H1 (cell line): Measurements from ENCODE around the gene HPD. TPM values are rescaled to one million over a fixed set of nuclear protein-coding genes. Genes with fewer than 3 reads are reported as not detected.
"Not testable (repeated sequence)": the region's sequence is repeated elsewhere in the genome, so short reads cannot be mapped to it uniquely, and the experiment has no call there.

Experiments
- CTCF ChIA-PET: fragments of 300-600 bp; sonication (Branson Sonifier 250); formaldehyde crosslinking; loops from one replicate; lab custom pipeline; 2021; ENCODE audit not compliant: partially characterized antibody; lab: Charles Lee
- POLR2A ChIA-PET: fragments of 300-600 bp; sonication (Branson Sonifier 250); formaldehyde crosslinking; loops from one replicate; lab custom pipeline; 2021; ENCODE audit warnings: inconsistent platforms; ENCODE audit not compliant: partially characterized antibody; lab: Charles Lee
- DNase-seq, 2 experiments: peaks; one replicate each; pipeline versions ENCODE4 v3.0.0 to v3.0.0-alpha.2; 2010 to 2022; ENCODE audit warnings: low spot score in 2 of 2, low read depth in 1 of 2, mixed read lengths in 1 of 2
- FAIRE-seq: peaks from 2 replicates; lab custom pipeline; 2011; peaks lifted over from hg19 to GRCh38; lab: Jason Lieb, UNC
- H2AFZ ChIP-seq: 2 replicates; pipeline ENCODE4 v1.8.1; 2012; ENCODE audit warnings: low read length, inconsistent platforms
- H2AK5ac ChIP-seq: 2 replicates; pipeline ENCODE4 v1.6.1; 2013; ENCODE audit warnings: low read depth, low read length
- H2BK120ac ChIP-seq: replicated peaks from 2 replicates; pipeline ENCODE3; 2013; ENCODE audit warnings: low read depth, low read length, inconsistent platforms
- H2BK12ac ChIP-seq: 2 replicates; pipeline ENCODE4 v1.6.1; 2013; ENCODE audit warnings: low read depth, low read length
- H2BK15ac ChIP-seq: 2 replicates; pipeline ENCODE4 v1.6.1; 2013; ENCODE audit warnings: low read length
- H2BK20ac ChIP-seq: 2 replicates; pipeline ENCODE4 v1.6.1; 2013; ENCODE audit warnings: low read length
- H2BK5ac ChIP-seq: 2 replicates; pipeline ENCODE4 v1.6.1; 2013; ENCODE audit warnings: low read depth, low read length
- H3K14ac ChIP-seq: 2 replicates; pipeline ENCODE4 v1.6.1; 2013; ENCODE audit warnings: inconsistent platforms; ENCODE audit not compliant: insufficient read length
- H3K18ac ChIP-seq: 2 replicates; pipeline ENCODE4 v1.6.1; 2013; ENCODE audit warnings: low read length; ENCODE audit errors: extremely low read depth
- H3K23ac ChIP-seq: 2 replicates; pipeline ENCODE4 v1.6.1; 2013; ENCODE audit warnings: inconsistent platforms; ENCODE audit not compliant: insufficient read length
- H3K23me2 ChIP-seq: 2 replicates; pipeline ENCODE4 v1.6.1; 2013; ENCODE audit warnings: low read depth, low read length
- H3K27ac ChIP-seq: 2 replicates; pipeline ENCODE4 v1.6.1; 2011; ENCODE audit warnings: low read depth, low read length, inconsistent platforms
- H3K27me3 ChIP-seq, 4 experiments: replicated peaks in 1 of 4; 1 replicate in 1 of 4; 2 replicates in 3 of 4; pipeline versions ENCODE4 v1.6.1 to v1.8.1; 2011 to 2013; ENCODE audit warnings: low read length in 3 of 4, mild to moderate bottlenecking in 3 of 4, inconsistent platforms in 2 of 4, mixed read lengths in 2 of 4, moderate library complexity in 1 of 4; ENCODE audit not compliant: control insufficient read depth in 3 of 4, insufficient read depth in 3 of 4; ENCODE audit errors: extremely low read depth in 1 of 4
- H3K36me3 ChIP-seq, 4 experiments: 2 replicates each; pipeline versions ENCODE4 v1.6.1 to v1.8.1; 2011 to 2013; ENCODE audit warnings: mild to moderate bottlenecking in 4 of 4, low read length in 3 of 4, moderate library complexity in 2 of 4, control low read depth in 1 of 4, inconsistent platforms in 1 of 4; ENCODE audit not compliant: insufficient read depth in 4 of 4, control insufficient read depth in 2 of 4
- H3K4ac ChIP-seq: replicated peaks from 2 replicates; pipeline ENCODE3; 2013; ENCODE audit warnings: low read length, low read depth, mixed read lengths, inconsistent platforms; ENCODE audit not compliant: insufficient read length
- H3K4me1 ChIP-seq, 4 experiments: replicated peaks in 1 of 4; 1 replicate in 1 of 4; 2 replicates in 3 of 4; pipeline versions ENCODE4 v1.6.1 to v1.8.1; 2011 to 2013; ENCODE audit warnings: low read length in 3 of 4, inconsistent platforms in 2 of 4, mixed read lengths in 1 of 4; ENCODE audit not compliant: insufficient read depth in 4 of 4, control insufficient read depth in 3 of 4
- H3K4me2 ChIP-seq, 2 experiments: 2 replicates each; pipeline versions ENCODE4 v1.6.1 to v1.8.1; 2011 to 2013; ENCODE audit warnings: low read depth in 2 of 2, low read length in 2 of 2, control low read depth in 1 of 2, inconsistent platforms in 1 of 2, mild to moderate bottlenecking in 1 of 2; ENCODE audit not compliant: insufficient read depth in 1 of 2
- H3K4me3 ChIP-seq, 4 experiments: fragments of 200-600, 300-600 bp in 1 of 4; sonication (generic), shearing (Covaris generic), sonication (Bioruptor Twin) in 1 of 4; 2 replicates each; pipeline versions ENCODE4 v1.5.1 to v1.8.1; 2011 to 2016; ENCODE audit warnings: low read length in 4 of 4, low read depth in 3 of 4, control low read depth in 2 of 4, inconsistent platforms in 2 of 4, mild to moderate bottlenecking in 2 of 4, mixed read lengths in 1 of 4, moderate library complexity in 1 of 4; ENCODE audit not compliant: insufficient read depth in 2 of 4; ENCODE audit errors: extremely low read depth in 1 of 4
- H3K56ac ChIP-seq: replicated peaks from 2 replicates; pipeline ENCODE3; 2013; ENCODE audit warnings: low read depth, mild to moderate bottlenecking, mixed read lengths, low read length, inconsistent platforms; ENCODE audit not compliant: insufficient read length
- H3K79me1 ChIP-seq: 2 replicates; pipeline ENCODE4 v1.6.1; 2013; ENCODE audit warnings: low read depth, low read length, control low read depth
- H3K79me2 ChIP-seq, 2 experiments: 2 replicates each; pipeline versions ENCODE4 v1.6.1 to v1.8.1; 2012 to 2013; ENCODE audit warnings: low read length in 2 of 2, mild to moderate bottlenecking in 2 of 2, inconsistent platforms in 1 of 2; ENCODE audit not compliant: insufficient read depth in 2 of 2, control insufficient read depth in 1 of 2
- H3K9ac ChIP-seq, 4 experiments: replicated peaks in 1 of 4; 1 replicate in 1 of 4; 2 replicates in 3 of 4; pipeline versions ENCODE4 v1.6.1 to v1.8.1; 2011 to 2013; ENCODE audit warnings: low read depth in 3 of 4, low read length in 3 of 4, control low read depth in 2 of 4, mild to moderate bottlenecking in 2 of 4, moderate library complexity in 2 of 4, inconsistent platforms in 1 of 4; ENCODE audit errors: extremely low read depth in 1 of 4
- H3K9me3 ChIP-seq, 2 experiments: 2 replicates each; pipeline versions ENCODE4 v1.6.1 to v1.8.1; 2012 to 2013; ENCODE audit warnings: mild to moderate bottlenecking in 2 of 2, moderate library complexity in 2 of 2, control low read depth in 1 of 2, inconsistent platforms in 1 of 2, low read depth in 1 of 2, low read length in 1 of 2, mixed read lengths in 1 of 2; ENCODE audit not compliant: insufficient read depth in 2 of 2
- H4K20me1 ChIP-seq, 2 experiments: replicated peaks in 1 of 2; 2 replicates each; pipeline versions ENCODE3 to v1.8.1; 2011 to 2013; ENCODE audit warnings: inconsistent platforms in 2 of 2, low read length in 2 of 2, mild to moderate bottlenecking in 1 of 2; ENCODE audit not compliant: insufficient read depth in 2 of 2, control insufficient read depth in 1 of 2
- H4K5ac ChIP-seq: 2 replicates; pipeline ENCODE4 v1.6.1; 2013; ENCODE audit warnings: low read length, low read depth, mixed read lengths, inconsistent platforms; ENCODE audit not compliant: insufficient read length
- H4K8ac ChIP-seq: 2 replicates; pipeline ENCODE4 v1.8.0; 2013; ENCODE audit warnings: mild to moderate bottlenecking, moderate library complexity, low read length, inconsistent platforms; ENCODE audit not compliant: insufficient read depth; ENCODE audit errors: extremely low read depth
- H4K91ac ChIP-seq: replicated peaks from 2 replicates; pipeline ENCODE3; 2013; ENCODE audit warnings: low read length, mixed read lengths, inconsistent platforms; ENCODE audit not compliant: insufficient read length
- WGBS, 2 experiments: shearing (Covaris generic) in 1 of 2; methylation state at CpG; one replicate each; pipeline versions ENCODE4 v1.1.6 to v1.1.7; 2013 to 2015; ENCODE audit warnings: low lambda C conversion rate in 2 of 2, mixed read lengths in 2 of 2, inconsistent platforms in 1 of 2, low coverage in 1 of 2, missing lambda C conversion rate in 1 of 2; ENCODE audit not compliant: insufficient replicate concordance in 2 of 2, insufficient coverage in 1 of 2, insufficient read length in 1 of 2; ENCODE audit errors: extremely low coverage in 1 of 2, missing lambda C conversion rate in 1 of 2; 5-methylcytosine and 5-hydroxymethylcytosine counted together
- polyA plus RNA-seq, 7 experiments: library from polyadenylated mRNA; depleted of rRNA in 3 of 7; stranded (reverse) in 5 of 7; unstranded in 2 of 7; fragments of >200 nt in 5 of 7; fragments of 200-250 nt in 2 of 7; gene quantifications; 1 replicate in 5 of 7; 2 replicates in 1 of 7; 4 replicates in 1 of 7; pipeline versions ENCODE4 v1.2.1 to v1.2.3, GENCODE V29; 2011 to 2013; ENCODE audit warnings: missing spikeins in 2 of 7, mixed read lengths in 2 of 7
- total RNA-seq: library from RNA; stranded (reverse); fragmentation: NEBNext Ultra II Directional; extraction: Animal tissue kit (Norgen Biotek cat#: 25700); gene quantifications from 2 replicates; pipeline ENCODE4 v1.2.1, GENCODE V29; 2021

HPD gene
- total and polyA plus RNA-seq, 2 of the 8 experiments (the other 6 are each of a cell fraction or from before 2014, with no cell fraction given), result 0.48 to 0.56 TPM

DNA sequence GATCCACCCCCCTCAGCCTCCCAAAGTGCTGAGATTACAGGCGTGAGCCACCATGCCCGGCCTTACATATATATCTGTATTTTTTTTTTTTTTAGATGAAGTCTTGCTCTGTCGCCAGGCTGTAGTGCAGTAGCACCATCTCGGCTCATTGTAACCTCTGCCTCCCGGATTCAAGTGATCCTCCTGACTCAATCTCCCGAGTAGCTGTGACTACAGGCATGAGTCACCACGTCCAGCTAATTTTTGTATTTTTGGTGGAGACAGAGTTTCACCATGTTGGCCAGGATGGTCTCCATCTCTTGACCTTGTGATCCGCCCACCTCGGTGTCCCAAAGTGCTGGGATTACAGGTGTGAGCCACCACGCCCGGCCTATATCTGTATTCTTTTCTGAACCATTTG lies 26.5 kb upstream of the HPD start:
- DNase-seq, FAIRE-seq: not testable (repeated sequence)

More for the DNA sequence above, 26.5 kb upstream of the HPD start:
- 92% methylated on average over 11 of the region's 11 CpGs; no CpG with 5 or more reads in 1 of the 2 experiments for WGBS, 2 experiments
- POLR2A ChIA-PET, result interaction anchor here (0.8 to 10.3 kb wide), 2 partner anchors 86 to 310 kb away, joined by 3 to 115 read pairs; partner anchors contain the start of genes RHOF and SETD1B
- not testable (repeated sequence) for H4K8ac ChIP-seq, H2AFZ ChIP-seq, H4K91ac ChIP-seq, H3K4me3 ChIP-seq, H3K4me2 ChIP-seq, H3K9me3 ChIP-seq, H3K23me2 ChIP-seq, H2BK5ac ChIP-seq, H3K36me3 ChIP-seq, H2BK12ac ChIP-seq, H3K27ac ChIP-seq, H4K5ac ChIP-seq, H2AK5ac ChIP-seq, H3K9ac ChIP-seq, H2BK20ac ChIP-seq, H3K23ac ChIP-seq, H4K20me1 ChIP-seq, H3K4ac ChIP-seq, H3K56ac ChIP-seq, H3K27me3 ChIP-seq, H3K18ac ChIP-seq, H2BK120ac ChIP-seq, H3K79me1 ChIP-seq, H3K14ac ChIP-seq, H3K4me1 ChIP-seq, H2BK15ac ChIP-seq, H3K79me2 ChIP-seq
- CTCF ChIA-PET, result interaction anchor here (0.7 to 10.7 kb wide), 2 partner anchors 58 to 89 kb away, joined by 3 to 114 read pairs; partner anchors contain the start of gene RHOF
